T47D (cell line): ENCODE measurements around the gene PEPD.
A peak's percentile ranks its signal among the peaks of the same experiment; 100 is the strongest.

ENCODE experiments used
- DNase-seq, 2 experiments: peaks; one replicate each; pipeline versions ENCODE4 v3.0.0 to v3.0.0-alpha.2; 2011 to 2012; ENCODE audit warnings: low read depth in 1 of 2, low spot score in 1 of 2
- JUND ChIP-seq: IDR thresholded peaks from 2 replicates; pipeline ENCODE4 v1.6.1; 2012; ENCODE audit warnings: low read depth
- in situ Hi-C: cut with HindIII; loops from 2 replicates; pipeline ENCODE4 v1.10.0; 2016; ENCODE audit warnings: low sequenced_read_pairs, low pct_unique_long_range_greater_than_20kb

PEPD gene

DNA sequence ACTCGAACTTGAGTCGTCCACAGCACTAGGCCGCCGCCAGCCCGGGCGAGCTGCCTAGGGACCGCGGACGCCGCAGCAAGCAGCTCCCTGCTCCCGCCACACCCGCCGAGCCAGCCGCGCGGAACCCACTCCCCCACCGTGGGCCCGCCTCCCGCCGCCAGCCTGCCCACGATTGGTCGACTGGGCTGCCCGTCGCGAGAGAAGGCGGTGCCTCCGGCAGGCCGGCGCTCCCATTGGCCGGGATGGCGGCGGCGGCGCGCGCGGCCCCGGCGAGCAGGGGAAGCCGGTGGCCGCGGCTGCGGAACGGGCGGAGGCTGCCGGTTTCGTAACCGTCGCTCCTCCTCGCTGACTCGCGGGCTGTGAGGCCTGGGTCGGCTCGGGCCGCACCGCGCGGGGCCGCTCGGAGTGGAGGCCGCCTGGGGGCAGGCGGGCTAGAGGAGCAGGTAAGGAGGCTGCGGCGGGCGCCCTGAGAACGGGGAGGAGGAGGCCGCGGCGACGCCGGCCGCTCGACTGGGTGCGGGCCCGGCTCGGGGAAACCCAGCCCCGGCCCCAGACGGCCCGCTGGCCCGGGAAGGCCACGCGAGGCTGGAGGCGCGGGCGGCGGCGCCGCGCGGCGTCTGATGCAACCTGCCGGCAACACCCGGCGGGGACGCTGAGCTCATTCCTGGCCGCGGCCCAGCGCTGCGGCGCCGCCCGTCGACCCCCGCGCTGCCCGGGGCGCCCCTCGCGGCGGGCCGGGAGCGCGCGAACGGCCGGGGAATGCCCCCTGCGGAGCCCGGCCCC lies 147.9 kb downstream of the PEPD start, which contains the start of gene CEBPG:
CEBPG (plus strand) TSS at position 257 of the 783 bp plus-strand sequence. CDS start 5,531 bp downstream, outside the sequence.
- no peak for TF ChIP-seq JUND

DNA sequence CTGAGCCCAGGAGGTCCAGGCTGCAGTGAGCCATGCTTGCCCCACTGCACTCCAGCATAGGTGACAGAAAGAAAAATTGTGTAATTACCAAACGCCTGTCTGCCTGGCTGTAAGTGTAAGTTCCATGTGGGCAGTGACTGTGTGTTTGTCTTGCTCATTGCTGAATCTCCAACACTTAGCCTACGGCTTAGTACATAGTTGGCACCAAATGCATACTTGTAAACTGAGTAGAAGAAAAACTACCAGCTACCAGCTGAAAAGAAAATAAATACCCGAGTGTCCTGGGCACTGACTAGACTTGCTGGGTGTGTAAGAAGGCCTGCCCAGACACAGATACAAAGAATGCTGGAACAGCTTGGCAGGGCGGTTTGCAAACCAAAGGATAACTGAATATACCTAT lies 150.8 kb downstream of the PEPD start:
- peak in 1 of 2 experiments; percentile 60 for DNase-seq
- in situ Hi-C loops = no loop called here
- no peak for TF ChIP-seq JUND

More for the DNA sequence above, 147.9 kb downstream of the PEPD start, which contains the start of gene CEBPG:
- in situ Hi-C loops = no loop called here
- peak; percentile 91 to 92 for DNase-seq

DNA sequence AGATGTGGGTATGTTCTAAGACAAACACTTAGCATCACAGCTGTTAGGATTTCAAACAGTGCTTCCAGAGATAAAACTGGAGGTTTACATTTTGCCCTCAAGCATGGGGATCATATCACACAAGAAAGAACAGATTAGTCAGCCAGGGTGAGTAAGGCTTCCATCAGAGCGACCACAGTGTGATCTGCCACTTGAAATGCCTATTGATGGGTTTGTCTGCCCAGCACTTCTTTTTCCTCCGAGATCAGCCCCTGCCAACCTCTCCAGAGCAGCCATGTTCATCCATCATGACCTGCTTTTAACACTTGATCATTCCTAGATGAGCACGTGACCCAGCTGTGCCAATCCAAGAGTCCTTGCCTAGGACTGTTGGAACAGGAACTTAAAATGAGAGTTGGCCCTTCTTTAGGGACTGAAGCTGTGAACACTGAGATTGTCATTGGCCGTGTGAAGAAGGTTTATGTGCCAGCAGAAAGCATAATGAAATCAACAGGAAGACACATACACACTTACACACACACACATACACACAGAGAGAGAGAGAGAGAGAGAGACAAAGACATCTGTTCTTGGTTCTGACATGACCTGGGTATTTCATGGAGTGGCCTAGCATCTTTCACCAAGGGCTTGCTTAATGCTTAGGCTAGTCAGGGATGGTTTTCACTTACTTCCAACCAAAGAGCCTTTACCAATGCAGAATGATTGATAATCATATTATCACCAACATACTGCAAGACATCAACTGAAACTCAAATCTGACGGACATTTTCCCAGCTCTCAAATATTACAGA lies 153.3 kb downstream of the PEPD start:
- no peak for DNase-seq
- in situ Hi-C loops = no loop called here
- TF ChIP-seq JUND = no peak

DNA sequence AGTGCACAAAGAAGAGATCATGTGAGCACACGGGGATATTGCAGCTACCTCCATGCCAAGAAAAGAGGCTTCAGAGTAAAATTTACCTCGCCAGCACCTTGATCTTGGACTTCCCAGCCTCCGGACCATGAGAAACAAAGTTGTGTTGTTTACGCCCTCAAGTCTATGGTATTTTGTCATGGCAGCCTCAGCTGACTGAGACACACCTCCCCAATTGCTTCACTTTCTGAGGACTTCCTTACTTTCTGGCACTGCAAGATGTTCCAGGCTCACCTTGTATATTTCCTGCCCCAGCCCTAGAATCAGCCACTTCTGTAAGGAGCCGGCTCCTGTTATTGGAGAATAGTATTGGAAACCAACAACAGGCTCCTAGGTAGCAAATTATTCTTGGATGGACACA lies 154.7 kb downstream of the PEPD start:
- DNase-seq = no peak
- in situ Hi-C loops = no loop called here
- no peak for TF ChIP-seq JUND

DNA sequence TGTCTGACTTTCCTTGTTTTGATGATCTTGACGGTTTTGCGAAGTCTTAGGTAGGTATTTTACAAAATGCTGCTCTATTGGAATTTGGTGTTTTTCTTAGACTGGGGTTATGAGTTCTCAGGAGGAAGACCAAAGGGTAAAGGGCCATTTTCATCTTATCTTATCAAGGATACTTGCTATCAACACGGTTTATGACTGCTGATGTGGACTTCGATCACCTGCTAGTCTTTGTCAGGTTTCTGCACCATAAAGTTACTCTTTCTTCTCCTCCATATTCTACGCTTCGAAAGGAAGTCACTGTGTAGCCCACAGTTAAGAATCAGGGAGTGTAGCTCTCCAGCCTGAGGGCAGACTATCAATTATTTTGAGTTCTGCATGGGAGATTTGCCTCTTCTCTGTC lies 155.5 kb downstream of the PEPD start:
- no peak for TF ChIP-seq JUND
- DNase-seq = no peak
- in situ Hi-C loops = no loop called here

DNA sequence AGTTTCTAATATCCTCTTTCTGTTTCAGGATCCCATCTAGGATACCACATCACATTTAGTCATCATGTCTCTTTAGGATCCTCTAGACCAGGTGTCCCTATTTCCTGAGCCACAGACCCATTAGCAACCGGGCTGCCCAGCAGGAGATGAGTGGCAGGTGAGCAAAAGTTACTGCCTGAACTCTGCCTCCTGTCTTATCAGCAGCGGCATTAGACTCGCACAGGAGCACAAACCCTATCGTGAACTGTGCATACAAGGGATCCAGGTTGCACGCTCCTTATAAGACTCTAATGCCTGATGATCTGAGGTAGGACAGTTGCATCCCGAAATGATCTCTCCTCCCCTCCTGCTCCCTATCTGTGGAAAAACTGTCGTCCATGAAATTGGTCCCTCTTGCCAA lies 155.9 kb downstream of the PEPD start:
- in situ Hi-C loops = no loop called here
- no peak for TF ChIP-seq JUND
- DNase-seq = no peak

DNA sequence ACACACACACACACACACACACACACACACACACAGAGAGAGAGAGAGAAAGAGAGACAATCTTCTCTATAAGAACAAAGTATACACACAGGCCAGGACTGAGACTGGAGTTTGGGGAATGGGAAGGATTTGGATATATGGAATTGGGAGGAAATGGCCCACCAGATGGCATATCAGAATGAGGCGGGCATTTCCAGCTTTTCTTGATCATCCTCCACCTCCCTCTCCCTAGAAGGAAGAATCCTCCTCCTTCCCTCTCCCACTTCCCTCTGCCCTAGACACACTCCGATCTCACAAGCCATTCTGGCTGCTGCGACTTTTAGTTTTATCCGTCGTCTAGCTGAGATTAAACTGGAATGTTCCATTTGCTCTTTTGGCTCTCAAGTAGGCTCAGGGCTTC lies 158.1 kb downstream of the PEPD start:
- no peak for DNase-seq
- no peak for TF ChIP-seq JUND
- in situ Hi-C loops = no loop called here

DNA sequence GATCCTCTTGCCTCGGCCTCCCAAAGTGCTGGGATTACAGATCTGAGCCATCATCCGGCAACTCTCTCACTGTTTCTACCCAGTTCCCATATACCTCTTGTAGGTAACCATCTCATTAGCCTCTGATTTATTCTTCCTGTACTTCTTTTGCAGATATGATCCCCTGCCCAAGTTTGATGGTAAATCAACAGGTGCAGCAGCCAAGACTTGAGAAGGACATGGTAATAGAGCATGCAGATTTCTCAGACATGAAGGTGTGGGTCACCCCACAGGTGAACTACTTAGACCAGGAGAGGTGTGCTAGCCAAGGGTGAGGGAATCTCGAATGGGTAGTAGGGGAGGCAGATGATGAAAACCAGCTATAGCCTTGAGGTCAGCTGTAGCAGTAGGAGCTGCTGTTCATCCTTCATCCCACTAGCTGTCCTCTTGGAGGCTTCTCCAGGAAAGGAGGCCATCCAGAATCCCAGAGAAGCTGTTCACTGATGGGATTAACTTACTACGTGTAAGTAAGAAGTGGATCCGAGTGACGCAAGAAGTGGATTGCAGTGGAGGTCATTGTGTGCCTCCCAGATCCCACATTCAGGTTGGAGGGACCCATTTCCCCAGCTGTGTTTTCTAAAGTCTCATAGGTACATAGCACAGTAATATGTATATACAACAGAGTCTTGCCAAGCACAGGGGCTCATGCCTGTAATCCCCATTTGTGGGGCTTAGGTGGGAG lies 158.9 kb downstream of the PEPD start:
- no peak for TF ChIP-seq JUND
- no peak for DNase-seq
- in situ Hi-C loops = no loop called here

DNA sequence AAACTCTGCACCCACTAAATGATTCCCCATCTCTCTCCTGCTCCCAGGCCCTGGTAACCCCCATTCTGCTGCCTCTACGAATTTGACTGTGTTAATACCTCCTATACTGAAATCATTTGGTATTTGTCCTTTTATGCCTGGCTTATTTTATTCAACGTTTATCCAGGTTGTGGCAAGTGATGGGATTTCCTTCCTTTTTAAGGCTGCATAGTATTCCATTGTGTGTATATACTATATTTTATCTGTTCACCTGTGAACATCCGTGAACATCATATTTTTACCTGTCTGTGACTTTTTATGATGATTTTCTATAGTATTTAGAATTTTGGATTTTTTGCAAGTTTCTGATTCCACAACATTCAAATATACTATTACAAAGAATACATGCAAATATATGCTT lies 162.0 kb downstream of the PEPD start:
- in situ Hi-C loops = no loop called here
- no peak for DNase-seq
- no peak for TF ChIP-seq JUND

DNA sequence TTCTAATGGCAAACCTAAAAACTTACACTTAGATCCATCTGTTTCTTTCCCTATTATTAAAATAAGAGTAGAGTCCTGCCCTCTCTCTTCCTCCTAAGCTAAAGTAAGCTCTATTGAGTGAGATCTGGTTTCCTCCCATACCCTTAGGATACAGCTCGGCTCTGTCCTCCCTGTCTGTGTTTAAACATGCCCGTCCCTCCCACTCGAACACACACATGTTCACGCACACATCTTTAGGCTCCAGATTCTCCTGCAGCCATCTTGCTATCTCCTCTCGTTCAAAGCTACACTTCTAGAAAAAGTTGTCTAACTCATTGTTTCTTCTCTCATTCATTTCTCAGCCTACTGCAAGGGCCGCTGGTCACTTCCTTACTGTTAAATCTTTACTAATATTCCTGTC lies 163.2 kb downstream of the PEPD start:
- no peak for TF ChIP-seq JUND
- in situ Hi-C loops = no loop called here
- no peak for DNase-seq

DNA sequence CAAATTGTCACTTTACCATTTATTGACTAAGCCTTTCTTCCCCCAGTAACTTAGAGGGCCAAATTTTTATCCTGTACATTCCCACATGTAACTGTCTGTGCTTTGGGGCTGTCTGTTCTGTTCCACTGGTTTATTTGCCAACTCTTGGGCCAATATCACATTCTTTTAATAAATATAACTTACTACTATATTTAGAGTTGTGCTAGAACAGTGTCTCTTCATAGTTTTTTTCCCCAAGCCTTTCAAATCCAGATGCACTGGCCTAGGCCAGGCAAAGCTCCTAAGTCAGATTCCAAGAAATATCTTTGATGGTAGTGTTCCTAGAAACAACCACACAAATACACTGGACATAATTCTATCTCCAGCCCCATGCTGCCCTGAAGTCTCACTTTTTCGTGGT lies 164.0 kb downstream of the PEPD start:
- DNase-seq = no peak
- in situ Hi-C loops = no loop called here
- TF ChIP-seq JUND = no peak

DNA sequence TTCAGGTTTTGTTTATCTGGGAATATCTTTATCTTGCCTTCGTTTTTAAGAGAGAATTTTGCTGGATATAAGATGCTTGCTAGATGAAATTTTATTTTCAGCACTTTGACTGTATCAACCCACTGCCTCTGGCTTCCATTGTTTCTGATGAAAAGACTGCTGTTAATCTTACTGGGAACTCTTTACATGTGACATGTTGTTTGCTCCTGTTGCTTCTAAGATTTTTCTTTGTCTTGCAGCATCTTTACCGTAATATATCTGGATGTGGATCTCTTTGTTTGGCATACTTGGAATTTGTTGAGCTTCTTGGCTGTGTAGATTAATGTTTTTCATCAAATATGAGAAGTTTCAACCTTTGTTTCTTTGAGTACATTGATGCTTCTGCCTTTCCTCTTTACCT lies 166.1 kb downstream of the PEPD start:
- DNase-seq = no peak
- in situ Hi-C loops = no loop called here
- no peak for TF ChIP-seq JUND
